Right lobe of liver (tissue), 6 donors: ENCODE data around the gene HMGB4. TPM values are rescaled to one million over a fixed set of nuclear protein-coding genes. Genes with fewer than 3 reads are reported as not detected.

Experiments
- ATAC-seq, 4 donors: fragments of 200-7000 bp; cut with Tn5 transposase; one replicate each; pipeline ENCODE4 v1.9.1; 2020; ENCODE audit warnings: mild to moderate bottlenecking in 4 of 4, moderate library complexity in 4 of 4
- DNase-seq, 3 donors: peaks; one replicate each; pipeline ENCODE4 v3.0.0-alpha.2; 2020
- H3K27ac ChIP-seq, 3 donors: fragments of 200-600 bp; one replicate each; pipeline ENCODE4 v1.8.0; 2022
- H3K27me3 ChIP-seq, 2 donors: fragments of 200-600 bp; one replicate each; pipeline ENCODE4 v1.8.0; 2022
- H3K36me3 ChIP-seq, 4 donors: fragments of 200-600 bp; sonication (generic) in 1 of 4; one replicate each; pipeline versions ENCODE4 v1.5.1 to v1.8.0; 2017 to 2022; ENCODE audit warnings: control low read depth in 1 of 4
- H3K4me1 ChIP-seq, 4 donors: fragments of 200-600 bp; sonication (generic) in 1 of 4; one replicate each; pipeline versions ENCODE4 v1.5.1 to v1.8.0; 2017 to 2022; ENCODE audit warnings: control low read depth in 1 of 4
- H3K4me3 ChIP-seq, 3 donors: fragments of 200-600 bp; one replicate each; pipeline ENCODE4 v1.8.0; 2022
- H3K9me3 ChIP-seq, 4 donors: fragments of 200-600 bp; sonication (generic) in 1 of 4; one replicate each; pipeline versions ENCODE4 v1.5.1 to v1.8.0; 2017 to 2022; ENCODE audit warnings: control low read depth in 1 of 4
- POLR2A ChIP-seq: fragments of 450-650 bp; IDR thresholded peaks from one replicate; pipeline ENCODE4 v1.6.1; 2017; ENCODE audit warnings: antibody characterized with exemption, mild to moderate bottlenecking
- WGBS: methylation state at CpG from one replicate; pipeline ENCODE4 v1.1.6; 2018; ENCODE audit warnings: low coverage, low lambda C conversion rate; ENCODE audit not compliant: insufficient coverage; ENCODE audit errors: missing lambda C conversion rate; 5-methylcytosine and 5-hydroxymethylcytosine counted together
- intact Hi-C, 2 donors: fragments of 100-400 bp; cut with DNase I; formaldehyde crosslinking; loops; one replicate each; pipeline versions ENCODE4 v1.11.2 to v1.14.1; 2022
- total RNA-seq, 6 experiments: library from RNA; depleted of rRNA in 2 of 6; stranded (reverse); fragments of >200 nt in 2 of 6; fragmentation: NEBNext Ultra II Directional in 3 of 6; extraction: Animal tissue kit (Norgen Biotek cat#: 25700) in 3 of 6; gene quantifications; one replicate each; pipeline versions ENCODE4 v1.1.0 to v1.2.4, GENCODE V29; 2016 to 2023
- TF ChIP-seq, protein P1 (sequence below), 4 donors: fragments of 200-600 bp in 3 of 4; fragments of 450-650 bp in 1 of 4; IDR thresholded peaks; one replicate each; pipeline versions ENCODE4 v1.5.1 to v1.8.0; 2016 to 2022; ENCODE audit warnings: antibody characterized with exemption in 4 of 4, mild to moderate bottlenecking in 2 of 4
- donor health status: DM: no; HTN: yes; CAD: no.
- donor health status: DM: no; HTN: no; CAD: no.
- donor health status: DM: no; HTN: no; CAD: no.
- donor health status: DM: no; HTN: yes; CAD: no.
- donor health status: DM: no; HTN: yes; CAD: no.

Gene HMGB4
- total RNA-seq, 6 experiments from 2014 or later: not detected

DNA sequence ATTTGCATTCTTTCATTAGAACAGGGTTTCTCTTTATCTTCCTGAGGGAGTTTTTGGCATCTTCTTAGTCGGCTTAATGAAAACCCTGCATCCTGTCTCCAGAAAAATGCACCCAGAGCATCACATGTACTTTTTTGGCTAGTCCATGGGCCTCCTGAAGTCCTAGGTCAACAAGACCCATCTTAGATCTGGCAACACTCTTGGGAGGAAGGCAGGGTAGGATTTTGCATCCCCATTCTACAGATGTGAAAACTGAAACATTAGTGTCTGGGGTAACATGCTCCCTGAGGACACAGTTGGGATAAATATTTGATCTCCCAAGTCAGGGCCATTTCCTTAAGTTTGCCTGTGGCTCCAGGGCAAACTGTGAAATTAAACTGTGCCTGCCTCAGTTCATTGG lies 40.0 kb upstream of the HMGB4 start:
- no peaks in the 10 kb centered on the region for H3K4me1 ChIP-seq
- TF ChIP-seq, protein P1, sequence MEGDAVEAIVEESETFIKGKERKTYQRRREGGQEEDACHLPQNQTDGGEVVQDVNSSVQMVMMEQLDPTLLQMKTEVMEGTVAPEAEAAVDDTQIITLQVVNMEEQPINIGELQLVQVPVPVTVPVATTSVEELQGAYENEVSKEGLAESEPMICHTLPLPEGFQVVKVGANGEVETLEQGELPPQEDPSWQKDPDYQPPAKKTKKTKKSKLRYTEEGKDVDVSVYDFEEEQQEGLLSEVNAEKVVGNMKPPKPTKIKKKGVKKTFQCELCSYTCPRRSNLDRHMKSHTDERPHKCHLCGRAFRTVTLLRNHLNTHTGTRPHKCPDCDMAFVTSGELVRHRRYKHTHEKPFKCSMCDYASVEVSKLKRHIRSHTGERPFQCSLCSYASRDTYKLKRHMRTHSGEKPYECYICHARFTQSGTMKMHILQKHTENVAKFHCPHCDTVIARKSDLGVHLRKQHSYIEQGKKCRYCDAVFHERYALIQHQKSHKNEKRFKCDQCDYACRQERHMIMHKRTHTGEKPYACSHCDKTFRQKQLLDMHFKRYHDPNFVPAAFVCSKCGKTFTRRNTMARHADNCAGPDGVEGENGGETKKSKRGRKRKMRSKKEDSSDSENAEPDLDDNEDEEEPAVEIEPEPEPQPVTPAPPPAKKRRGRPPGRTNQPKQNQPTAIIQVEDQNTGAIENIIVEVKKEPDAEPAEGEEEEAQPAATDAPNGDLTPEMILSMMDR (IDR thresholded peaks at IDR 0.05): no peak
- TF ChIP-seq POLR2A: no peak
- H3K9me3 ChIP-seq: no peaks in the 10 kb centered on the region
- 13% methylated on average over 1 of the region's 1 CpG for WGBS
- H3K36me3 ChIP-seq: no peaks in the 10 kb centered on the region
- intact Hi-C loops: no loop called here
- DNase-seq: no peak
- ATAC-seq: no peak
- no peak overlapping the region for H3K27ac ChIP-seq
- no peak overlapping the region for H3K4me3 ChIP-seq
- H3K27me3 ChIP-seq: no peaks in the 10 kb centered on the region

DNA sequence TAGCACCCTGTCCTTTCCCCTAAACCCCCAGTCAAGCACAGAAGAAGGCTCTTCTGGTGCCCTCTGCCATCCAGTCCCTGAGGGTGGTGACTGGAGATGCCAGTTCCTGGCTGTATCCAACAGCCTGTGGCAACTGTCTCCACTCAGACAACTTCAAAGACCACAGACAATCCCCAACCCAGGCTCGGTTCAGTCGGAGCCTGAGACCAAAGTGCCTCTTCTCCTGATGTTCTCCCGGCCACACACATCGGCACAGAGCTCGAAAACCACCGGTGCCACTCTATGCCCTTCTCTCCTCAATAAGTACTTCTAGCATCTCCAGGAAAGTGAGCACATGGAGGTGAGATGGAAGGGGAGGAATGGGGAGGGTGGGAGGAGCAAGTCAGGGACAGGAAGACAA lies 39.6 kb upstream of the HMGB4 start:
- TF ChIP-seq, protein P1 (IDR thresholded peaks at IDR 0.05): no peak
- no peak for TF ChIP-seq POLR2A
- WGBS: 83% methylated on average over 3 of the region's 6 CpGs
- H3K27ac ChIP-seq: no peak overlapping the region
- DNase-seq (no peak), ATAC-seq (no peak)
- intact Hi-C loops: no loop called here
- H3K27me3 ChIP-seq: no peaks in the 10 kb centered on the region
- no peak overlapping the region for H3K4me3 ChIP-seq
- no peaks in the 10 kb centered on the region for H3K4me1 ChIP-seq
- H3K9me3 ChIP-seq: no peaks in the 10 kb centered on the region
- H3K36me3 ChIP-seq: no peaks in the 10 kb centered on the region

DNA sequence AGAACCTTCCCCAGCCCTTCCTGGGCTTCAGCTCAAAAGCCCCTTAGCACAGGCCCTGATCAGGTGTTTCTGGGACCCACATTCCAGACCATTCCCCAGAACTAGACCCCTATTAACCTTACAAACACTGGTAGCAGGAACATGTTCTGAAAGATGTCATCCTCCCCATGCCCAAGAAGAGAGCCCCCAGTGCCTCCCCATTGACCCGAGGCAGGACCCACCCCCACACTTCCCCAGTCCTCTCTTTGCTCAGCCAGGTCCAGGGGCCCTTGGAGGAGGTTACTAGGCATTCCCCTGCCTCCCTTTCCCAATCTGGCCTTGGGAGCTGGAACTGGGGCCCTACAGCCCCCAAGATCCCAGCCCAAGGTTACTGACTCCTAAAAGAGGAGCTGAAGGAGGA lies 38.9 kb upstream of the HMGB4 start:
- no peaks in the 10 kb centered on the region for H3K9me3 ChIP-seq
- no peaks in the 10 kb centered on the region for H3K36me3 ChIP-seq
- ATAC-seq: no peak
- intact Hi-C loops: no loop called here
- no peaks in the 10 kb centered on the region for H3K27me3 ChIP-seq
- 77% methylated on average over 1 of the region's 1 CpG for WGBS
- H3K4me1 ChIP-seq: no peaks in the 10 kb centered on the region
- TF ChIP-seq, protein P1 (IDR thresholded peaks at IDR 0.05): no peak
- no peak for TF ChIP-seq POLR2A
- no peak overlapping the region for H3K27ac ChIP-seq
- no peak overlapping the region for H3K4me3 ChIP-seq
- DNase-seq: no peak

DNA sequence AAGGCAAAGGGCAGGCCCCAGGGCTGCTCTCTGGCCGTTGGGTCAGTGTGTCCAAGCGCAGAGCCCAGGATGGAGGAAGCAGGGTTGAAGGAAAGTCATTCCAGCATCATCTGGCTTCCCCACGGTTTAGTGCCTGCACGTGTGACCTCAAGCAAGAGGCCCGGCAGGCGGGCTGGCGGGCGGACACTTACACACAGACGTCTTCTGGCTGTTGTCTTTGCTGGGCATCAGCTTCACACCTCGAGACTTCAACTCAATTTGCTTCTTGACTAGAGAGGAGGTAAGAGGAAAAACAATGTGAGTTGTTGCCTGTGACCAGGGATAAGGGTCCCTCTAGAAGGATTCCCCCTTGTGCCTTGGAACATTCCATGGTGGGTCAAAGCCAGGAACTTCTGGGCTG lies 38.4 kb upstream of the HMGB4 start:
- Histone ChIP-seq H3K36me3 (no peaks in the 10 kb centered on the region), H3K27ac (no peak overlapping the region), H3K27me3 (no peaks in the 10 kb centered on the region), H3K9me3 (no peaks in the 10 kb centered on the region), H3K4me3 (no peak overlapping the region), H3K4me1 (no peaks in the 10 kb centered on the region)
- intact Hi-C loops: no loop called here
- no peak for DNase-seq
- no peak for TF ChIP-seq POLR2A
- TF ChIP-seq, protein P1 (IDR thresholded peaks at IDR 0.05): no peak
- WGBS: 61% methylated on average over 6 of the region's 10 CpGs
- ATAC-seq: no peak

DNA sequence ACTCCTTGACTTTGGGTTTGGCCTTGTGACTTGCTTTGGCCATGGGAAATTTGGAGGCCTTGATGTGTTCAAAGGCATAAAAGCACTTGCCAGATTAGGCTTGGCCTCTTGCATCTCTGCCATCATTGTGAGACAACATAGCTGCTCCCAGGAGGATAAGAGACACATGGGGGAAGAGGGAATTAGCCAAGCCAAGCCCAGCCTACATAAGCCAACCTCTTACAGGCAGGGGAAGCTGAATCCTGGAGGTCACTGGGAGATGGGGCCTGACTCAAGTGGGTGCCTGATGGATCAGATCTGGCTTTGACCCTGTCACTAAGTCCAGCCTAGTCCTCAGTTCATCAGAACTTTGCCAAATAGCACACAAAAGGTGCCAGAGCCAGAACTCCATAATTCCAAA lies 37.6 kb upstream of the HMGB4 start:
- intact Hi-C loops: no loop called here

More for the DNA sequence above, 37.6 kb upstream of the HMGB4 start:
- no peaks in the 10 kb centered on the region for H3K36me3 ChIP-seq
- H3K27me3 ChIP-seq: no peaks in the 10 kb centered on the region
- H3K4me3 ChIP-seq: no peak overlapping the region
- DNase-seq (no peak), ATAC-seq (no peak)
- no peaks in the 10 kb centered on the region for H3K9me3 ChIP-seq
- H3K27ac ChIP-seq: no peak overlapping the region
- H3K4me1 ChIP-seq: no peaks in the 10 kb centered on the region
- TF ChIP-seq POLR2A: no peak
- TF ChIP-seq, protein P1 (IDR thresholded peaks at IDR 0.05): no peak
